NCI-H345 treated with DMSO at 0.1 percent for 48 hours (cell line): ENCODE data around the gene SLC16A4.

ENCODE experiments used
- DNase-seq: peaks from one replicate; lab custom pipeline; 2025; ENCODE audit not compliant: unreplicated experiment; lab: John Stamatoyannopoulos, UW

The SLC16A4 gene

GRCh38 chr1:110361856-110362255 is 29.0 kb downstream of the SLC16A4 start:
- no peak for DNase-seq

- no peak for DNase-seq
These were observed 30.4 kb downstream of the SLC16A4 start for GRCh38 chr1:110360431-110360830.

DNA sequence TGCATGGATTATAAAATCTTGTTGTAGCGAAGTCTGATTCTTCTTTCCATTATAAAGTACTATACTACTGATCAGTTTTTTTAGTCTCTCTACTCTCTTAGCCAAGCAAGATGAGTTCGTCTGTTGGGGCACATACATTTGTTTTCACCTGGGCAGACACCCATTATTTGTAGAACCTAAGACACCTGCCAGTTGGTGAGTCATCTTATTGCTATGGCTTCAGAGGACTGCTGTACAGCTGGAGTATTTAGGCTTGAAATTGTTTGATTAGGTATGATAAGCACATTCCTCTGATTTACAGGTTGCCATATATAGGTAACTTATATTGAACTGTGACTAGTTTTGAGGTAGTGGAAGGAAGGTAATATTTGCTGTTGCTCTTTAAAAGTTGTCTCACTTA is 34.4 kb downstream of the SLC16A4 start:
- DNase-seq, result no peak

GRCh38 chr1:110355321-110355720 is 35.5 kb downstream of the SLC16A4 start:
- DNase-seq, result no peak

DNA sequence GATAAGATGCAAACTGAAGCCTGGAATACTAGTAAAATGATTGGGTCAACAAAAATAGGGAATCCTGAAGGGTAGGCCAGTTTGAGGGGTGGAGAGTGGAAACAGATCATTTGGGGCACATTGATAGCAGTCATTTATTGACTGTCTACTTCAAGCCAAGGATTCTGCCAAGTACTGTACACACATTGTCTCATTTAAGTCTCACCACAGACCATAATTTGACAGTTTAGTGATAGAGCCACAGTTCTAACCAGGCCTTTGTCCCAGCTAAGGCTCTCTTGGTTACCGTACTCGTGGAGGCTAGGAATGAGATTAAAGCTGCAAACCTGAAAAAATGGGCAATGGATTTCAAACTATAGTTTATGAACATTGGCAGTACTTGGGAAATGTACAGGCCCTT is 40.5 kb downstream of the SLC16A4 start:
- DNase-seq, result no peak

DNA sequence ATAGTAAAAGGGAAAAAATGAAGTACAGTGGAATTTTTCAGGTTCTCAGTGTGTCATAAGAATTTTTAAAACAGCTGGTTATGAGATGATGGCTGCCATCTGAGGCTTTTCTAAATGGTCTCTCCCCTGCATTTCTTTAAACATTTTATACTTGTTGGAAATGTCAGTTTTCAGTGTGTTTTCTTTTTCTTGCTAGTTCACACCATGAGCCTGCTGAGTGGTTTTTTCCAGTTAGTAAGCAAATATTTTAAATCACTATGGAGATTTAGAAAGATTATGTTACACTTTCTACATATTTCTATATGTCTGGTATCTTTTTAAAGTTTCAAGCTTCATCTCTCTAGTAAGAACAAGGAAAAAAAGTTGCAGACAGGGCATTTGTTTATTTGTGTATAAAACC is 42.1 kb downstream of the SLC16A4 start:
- DNase-seq, result no peak

GRCh38 chr1:110348050-110348449 is 42.8 kb downstream of the SLC16A4 start:
- DNase-seq, result no peak

GRCh38 chr1:110347182-110347893 is 43.5 kb downstream of the SLC16A4 start:
- DNase-seq, result no peak

DNA sequence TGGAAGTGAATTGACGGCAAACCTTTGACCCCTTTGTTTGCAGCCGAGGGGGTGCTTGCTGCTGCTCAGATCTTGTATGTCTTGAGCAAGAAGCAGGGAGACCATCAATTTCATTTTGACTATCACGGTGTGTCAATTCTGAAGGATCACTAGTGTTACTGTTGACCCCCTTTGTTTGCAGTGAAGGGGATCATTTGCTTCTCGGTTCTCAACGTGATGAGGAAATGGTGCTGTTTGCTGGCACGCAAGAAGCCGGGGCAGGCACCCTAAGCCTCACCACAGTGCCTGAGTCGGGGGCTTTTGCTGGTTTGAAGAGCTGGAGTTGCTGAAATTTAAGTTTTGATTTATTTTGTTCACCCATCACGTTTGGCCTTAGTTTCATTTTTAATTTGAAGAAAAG is 44.1 kb downstream of the SLC16A4 start:
- DNase-seq, result no peak

- no peak for DNase-seq
These were observed 45.3 kb downstream of the SLC16A4 start for GRCh38 chr1:110345480-110345879.

GRCh38 chr1:110344152-110344551 is 46.7 kb downstream of the SLC16A4 start:
- DNase-seq, result no peak

- no peak for DNase-seq
These were observed 47.6 kb downstream of the SLC16A4 start for GRCh38 chr1:110343249-110343648.

GRCh38 chr1:110341872-110342331 is 48.9 kb downstream of the SLC16A4 start:
- DNase-seq, result no peak

DNA sequence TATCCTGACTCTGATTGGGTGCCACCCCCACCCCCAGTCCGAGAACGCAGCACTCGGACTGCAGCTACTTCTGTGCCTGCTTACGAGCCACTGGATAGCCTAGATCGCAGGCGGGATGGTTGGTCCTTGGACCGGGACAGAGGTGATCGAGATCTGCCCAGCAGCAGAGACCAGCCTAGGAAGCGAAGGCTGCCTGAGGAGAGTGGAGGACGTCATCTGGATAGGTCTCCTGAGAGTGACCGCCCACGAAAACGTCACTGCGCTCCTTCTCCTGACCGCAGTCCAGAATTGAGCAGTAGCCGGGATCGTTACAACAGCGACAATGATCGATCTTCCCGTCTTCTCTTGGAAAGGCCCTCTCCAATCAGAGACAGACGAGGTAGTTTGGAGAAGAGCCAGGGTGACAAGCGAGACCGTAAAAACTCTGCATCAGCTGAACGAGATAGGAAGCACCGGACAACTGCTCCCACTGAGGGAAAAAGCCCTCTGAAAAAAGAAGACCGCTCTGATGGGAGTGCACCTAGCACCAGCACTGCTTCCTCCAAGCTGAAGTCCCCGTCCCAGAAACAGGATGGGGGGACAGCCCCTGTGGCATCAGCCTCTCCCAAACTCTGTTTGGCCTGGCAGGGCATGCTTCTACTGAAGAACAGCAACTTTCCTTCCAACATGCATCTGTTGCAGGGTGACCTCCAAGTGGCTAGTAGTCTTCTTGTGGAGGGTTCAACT is 49.5 kb downstream of the SLC16A4 start:
- no peak for DNase-seq

GRCh38 chr1:110340207-110340468 is 50.7 kb downstream of the SLC16A4 start:
- no peak for DNase-seq

DNA sequence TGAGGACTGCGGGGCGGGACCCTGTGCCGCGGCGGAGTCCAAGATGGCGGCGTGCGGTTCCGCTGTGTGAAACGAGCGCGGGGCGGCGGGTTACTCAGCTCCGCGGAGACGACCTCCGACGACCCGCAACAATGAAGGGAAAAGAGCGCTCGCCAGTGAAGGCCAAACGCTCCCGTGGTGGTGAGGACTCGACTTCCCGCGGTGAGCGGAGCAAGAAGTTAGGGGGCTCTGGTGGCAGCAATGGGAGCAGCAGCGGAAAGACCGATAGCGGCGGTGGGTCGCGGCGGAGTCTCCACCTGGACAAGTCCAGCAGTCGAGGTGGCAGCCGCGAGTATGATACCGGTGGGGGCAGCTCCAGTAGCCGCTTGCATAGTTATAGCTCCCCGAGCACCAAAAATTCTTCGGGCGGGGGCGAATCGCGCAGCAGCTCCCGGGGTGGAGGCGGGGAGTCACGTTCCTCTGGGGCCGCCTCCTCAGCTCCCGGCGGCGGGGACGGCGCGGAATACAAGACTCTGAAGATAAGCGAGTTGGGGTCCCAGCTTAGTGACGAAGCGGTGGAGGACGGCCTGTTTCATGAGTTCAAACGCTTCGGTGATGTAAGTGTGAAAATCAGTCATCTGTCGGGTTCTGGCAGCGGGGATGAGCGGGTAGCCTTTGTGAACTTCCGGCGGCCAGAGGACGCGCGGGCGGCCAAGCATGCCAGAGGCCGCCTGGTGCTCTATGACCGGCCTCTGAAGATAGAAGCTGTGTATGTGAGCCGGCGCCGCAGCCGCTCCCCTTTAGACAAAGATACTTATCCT is 51.2 kb downstream of the SLC16A4 start:
- peak; percentile 13 for DNase-seq

DNA sequence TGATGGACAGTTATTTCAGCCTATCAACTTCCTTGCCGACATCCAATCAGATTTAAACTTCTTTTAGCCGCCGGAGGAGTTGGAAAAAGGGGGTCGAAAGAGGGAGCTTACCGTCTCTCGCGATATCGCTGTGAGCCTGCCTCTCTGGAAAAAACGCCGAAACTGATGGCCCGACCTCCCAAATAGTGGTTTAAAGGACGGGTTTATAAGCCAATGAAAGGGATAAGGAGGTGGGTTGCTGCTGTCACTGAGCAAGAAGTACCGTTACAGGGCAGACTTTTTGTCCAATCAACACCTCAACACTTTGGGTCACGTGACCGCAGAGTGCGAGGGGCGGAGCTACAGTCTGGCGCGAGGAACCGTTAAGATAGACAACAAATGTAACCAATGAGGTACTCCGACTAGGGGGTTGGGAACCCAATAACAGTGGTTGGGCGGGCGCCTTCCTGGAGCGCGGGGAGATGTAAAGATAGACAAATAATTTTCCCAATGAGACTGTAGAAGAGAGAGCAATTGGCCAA is 51.9 kb downstream of the SLC16A4 start, which contains the start of gene RBM15:
RBM15 (plus strand) TSS at position 492 of the 521 bp plus-strand sequence; CDS start at position 521, 29 bp downstream.
- DNase-seq, result peak; percentile 100

- DNase-seq, result peak; percentile 89
These were observed 52.4 kb downstream of the SLC16A4 start for GRCh38 chr1:110338309-110338885.

DNA sequence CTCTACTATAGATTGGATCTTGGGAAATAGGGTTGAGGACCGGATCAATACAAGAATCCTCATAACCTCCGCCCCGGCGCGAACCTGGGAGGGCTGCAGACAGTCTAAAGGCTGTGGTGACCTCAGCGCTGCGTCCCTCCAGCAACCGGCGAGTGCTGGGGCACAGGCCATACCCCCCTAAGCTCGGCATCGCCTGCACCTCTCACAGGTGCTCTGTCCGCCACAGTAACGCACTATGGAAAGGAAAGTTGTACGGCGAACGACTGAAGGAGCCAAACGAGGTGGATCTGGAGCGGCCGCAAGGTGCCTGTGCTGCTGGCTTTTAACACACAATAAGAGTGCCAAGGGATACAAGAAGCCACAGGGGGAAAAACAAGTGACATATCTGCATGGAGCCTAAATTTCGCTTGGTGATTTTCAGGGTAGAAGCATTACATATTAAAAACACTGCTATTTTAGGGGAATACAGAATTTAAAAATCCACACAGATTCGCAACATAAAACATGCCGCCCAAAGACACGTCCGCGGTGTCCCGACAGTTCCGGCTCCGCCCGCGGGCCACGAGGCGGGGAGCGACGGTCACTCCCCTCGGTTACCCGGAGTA is 53.0 kb downstream of the SLC16A4 start:
- DNase-seq, result peak; percentile 55

DNA sequence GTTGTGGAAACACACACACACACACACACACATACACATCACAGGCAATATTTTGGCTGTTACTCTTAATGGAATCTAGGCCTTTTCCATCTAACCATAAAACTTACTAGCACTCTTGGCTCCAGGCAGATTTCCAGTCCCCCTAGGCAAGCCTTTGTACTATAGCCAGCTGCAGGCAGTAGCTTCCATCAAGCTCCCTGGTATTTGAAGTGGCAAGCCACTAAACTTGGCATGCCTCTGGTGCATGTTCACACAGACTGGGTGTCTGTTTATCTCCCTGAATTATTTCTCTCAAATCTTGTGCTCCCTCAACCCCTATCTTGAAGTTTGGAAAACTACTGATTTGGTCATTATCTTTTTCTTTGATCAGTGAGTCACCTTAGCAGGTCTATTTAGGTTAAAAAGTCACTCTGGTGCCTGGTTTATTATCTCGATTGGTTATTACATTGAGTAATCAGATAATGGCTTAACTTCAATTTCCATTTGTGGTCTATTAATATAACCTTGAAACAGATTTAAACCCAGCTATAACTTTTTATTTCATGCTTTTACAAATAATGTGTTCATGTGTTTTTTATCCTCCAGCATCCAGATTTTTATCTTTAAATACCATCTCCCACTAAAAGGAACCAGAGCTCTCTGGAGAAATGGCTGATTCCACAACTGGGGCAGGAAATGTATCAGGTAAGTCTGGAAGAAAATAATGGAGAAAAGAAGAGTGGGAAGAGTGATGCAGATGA is 54.4 kb downstream of the SLC16A4 start:
- no peak for DNase-seq
